HepG2 (cell line): ENCODE measurements around the gene CCDC195. TPM values are rescaled to one million over a fixed set of nuclear protein-coding genes. Genes with fewer than 3 reads are reported as not detected.

Source experiments
- ATAC-seq: fragments of 200-7000 bp; cut with Tn5 transposase; 3 replicates; pipeline ENCODE4 v1.9.1; 2020; ENCODE audit warnings: mild to moderate bottlenecking, moderate library complexity
- BruUV-seq: library from RNA; stranded (reverse); fragments of 400-500 nt; replicated peaks from 2 replicates; lab custom pipeline; 2021; lab: Mats Ljungman, UMichigan
- CTCF ChIA-PET: fragments of 300-600 bp; formaldehyde crosslinking; extraction: SDS; loops from one replicate; lab custom pipeline; 2021; ENCODE audit warnings: low total read pairs, inconsistent platforms, low intra/inter-chr PET ratio; lab: Yijun Ruan, JAX
- POLR2A ChIA-PET: fragments of 350-600 bp; sonication (Branson Sonifier 250); formaldehyde crosslinking; loops from one replicate; lab custom pipeline; 2020; ENCODE audit warnings: antibody characterized with exemption, inconsistent platforms; lab: Yijun Ruan, JAX
- DNase-seq: peaks from one replicate; pipeline ENCODE4 v3.0.0-alpha.2; 2015; ENCODE audit warnings: low spot score
- FAIRE-seq: peaks from 3 replicates; lab custom pipeline; 2011; peaks lifted over from hg19 to GRCh38; lab: Jason Lieb, UNC
- H2AFZ ChIP-seq: one replicate; pipeline ENCODE4 v1.6.1; 2011; ENCODE audit warnings: low read length, inconsistent platforms
- H3K27ac ChIP-seq: fragments of 300-600 bp; 3 replicates; pipeline ENCODE4 v1.8.0; 2011; ENCODE audit warnings: mixed run types, mild to moderate bottlenecking, mixed read lengths, low read length, inconsistent platforms; ENCODE audit not compliant: insufficient read depth; ENCODE audit errors: extremely low read length
- H3K27me3 ChIP-seq, 2 experiments: fragments of 200-600 bp in 1 of 2; 2 replicates in 1 of 2; 3 replicates in 1 of 2; pipeline versions ENCODE4 v1.6.0 to v1.8.0; 2011; ENCODE audit warnings: low read length in 2 of 2, mild to moderate bottlenecking in 2 of 2, moderate library complexity in 2 of 2, inconsistent platforms in 1 of 2; ENCODE audit not compliant: insufficient read depth in 2 of 2, control insufficient read depth in 1 of 2
- H3K36me3 ChIP-seq, 2 experiments: fragments of 200-600 bp in 1 of 2; replicated peaks in 1 of 2; 2 replicates in 1 of 2; 3 replicates in 1 of 2; pipeline versions ENCODE4 v1.5.1 to v1.8.0; 2011; ENCODE audit warnings: low read length in 2 of 2, inconsistent platforms in 1 of 2; ENCODE audit not compliant: insufficient read depth in 2 of 2, control insufficient read depth in 1 of 2
- H3K4me1 ChIP-seq: 2 replicates; pipeline ENCODE4 v1.5.1; 2012; ENCODE audit warnings: low read length, inconsistent platforms; ENCODE audit not compliant: insufficient read depth
- H3K4me2 ChIP-seq: 2 replicates; pipeline ENCODE4 v1.6.0; 2011; ENCODE audit warnings: low read depth, low read length, inconsistent platforms
- H3K4me3 ChIP-seq, 3 experiments: fragments of 200-600 bp in 1 of 3; sonication (generic), shearing (Covaris generic) in 1 of 3; replicated peaks in 1 of 3; 2 replicates each; pipeline ENCODE4 v1.5.1; 2011 to 2016; ENCODE audit warnings: low read length in 3 of 3, inconsistent platforms in 2 of 3, low read depth in 2 of 3, mild to moderate bottlenecking in 2 of 3, control low read depth in 1 of 3, mixed read lengths in 1 of 3; ENCODE audit not compliant: insufficient read depth in 1 of 3
- H3K79me2 ChIP-seq: one replicate; pipeline ENCODE4 v1.6.1; 2011; ENCODE audit warnings: low read length, inconsistent platforms; ENCODE audit not compliant: insufficient read depth
- H3K9ac ChIP-seq: 2 replicates; pipeline ENCODE4 v1.6.0; 2011; ENCODE audit warnings: mild to moderate bottlenecking, low read depth, low read length, inconsistent platforms; ENCODE audit not compliant: insufficient read depth
- H3K9me3 ChIP-seq: 2 replicates; pipeline ENCODE4 v1.5.1; 2012; ENCODE audit warnings: mild to moderate bottlenecking, low read length
- H4K20me1 ChIP-seq: 2 replicates; pipeline ENCODE4 v1.6.0; 2011; ENCODE audit warnings: inconsistent platforms, mild to moderate bottlenecking, low read length, moderate library complexity; ENCODE audit not compliant: insufficient read depth
- HOXA3 ChIP-seq: sonication (generic); formaldehyde crosslinking; IDR thresholded peaks from 2 replicates; pipeline ENCODE4 v1.5.0; 2020; ENCODE audit warnings: missing genetic modification reagents
- KAT2B ChIP-seq: fragments of 150-350 bp; IDR thresholded peaks from 2 replicates; pipeline ENCODE4 v1.6.1; 2014; ENCODE audit warnings: low read depth, low read length, borderline replicate concordance
- MTA1 ChIP-seq: sonication (generic); formaldehyde crosslinking; IDR thresholded peaks from 2 replicates; pipeline ENCODE4 v1.4.0; 2020; ENCODE audit warnings: missing genetic modification reagents, mild to moderate bottlenecking, borderline replicate concordance
- NR2F1 ChIP-seq, 2 experiments: fragments of 450-650 bp in 1 of 2; formaldehyde crosslinking in 1 of 2; IDR thresholded peaks; 2 replicates each; pipeline versions ENCODE4 v1.5.0 to v1.6.1; 2016 to 2020; ENCODE audit warnings: mild to moderate bottlenecking in 1 of 2, missing compliant biosample characterization in 1 of 2, missing genetic modification reagents in 1 of 2, moderate library complexity in 1 of 2
- NR2F2 ChIP-seq: IDR thresholded peaks from 2 replicates; pipeline ENCODE4 v1.6.1; 2012; ENCODE audit warnings: low read depth, inconsistent platforms, borderline replicate concordance
- NR2F6 ChIP-seq, 2 experiments: IDR thresholded peaks; 2 replicates each; pipeline ENCODE4 v1.6.1; 2016; ENCODE audit warnings: antibody characterized with exemption in 1 of 2, mild to moderate bottlenecking in 1 of 2
- PREB ChIP-seq: sonication (generic); formaldehyde crosslinking; IDR thresholded peaks from 2 replicates; pipeline ENCODE4 v1.4.0; 2020; ENCODE audit warnings: missing genetic modification reagents
- SMARCC2 ChIP-seq: fragments of 450-650 bp; IDR thresholded peaks from 2 replicates; pipeline ENCODE4 v1.6.1; 2017; ENCODE audit warnings: antibody characterized with exemption, mild to moderate bottlenecking
- ZBTB33 ChIP-seq: sonication (generic); formaldehyde crosslinking; IDR thresholded peaks from 2 replicates; pipeline ENCODE4 v1.4.0; 2020; ENCODE audit warnings: missing genetic modification reagents
- ZNF407 ChIP-seq: sonication (generic); formaldehyde crosslinking; IDR thresholded peaks from one replicate; pipeline ENCODE4 v1.5.1; 2020; ENCODE audit warnings: mild to moderate bottlenecking, missing genetic modification reagents; ENCODE audit errors: not compliant biosample characterization
- ZNF556 ChIP-seq: sonication (generic); formaldehyde crosslinking; IDR thresholded peaks from 2 replicates; pipeline ENCODE4 v1.4.0; 2020; ENCODE audit warnings: mild to moderate bottlenecking, missing genetic modification reagents, borderline replicate concordance
- WGBS: methylation state at CpG from one replicate; pipeline ENCODE4 v1.1.6; 2017; ENCODE audit warnings: low lambda C conversion rate; 5-methylcytosine and 5-hydroxymethylcytosine counted together
- in situ Hi-C: cut with HindIII; loops from 2 replicates; pipeline ENCODE4 v1.10.0; 2017; ENCODE audit warnings: low pct_unique_long_range_greater_than_20kb; ENCODE audit not compliant: extremely low pct_ligation_motif_present
- intact Hi-C: fragments of 100-400 bp; cut with micrococcal nuclease; formaldehyde crosslinking; loops from one replicate; pipeline ENCODE4 v1.10.0; 2022; ENCODE audit not compliant: unreplicated experiment
- polyA plus RNA-seq, 8 experiments: library from polyadenylated mRNA; depleted of rRNA in 3 of 8; stranded (reverse) in 7 of 8; unstranded in 1 of 8; fragments of >200 nt; fragmentation: Illumina TruSeq in 4 of 8; extraction: Trizol in 4 of 8; gene quantifications; 2 replicates each; pipeline versions ENCODE4 v1.2.1 to v1.2.3, GENCODE V29; 2011 to 2016; ENCODE audit warnings: low read depth in 4 of 8, missing spikeins in 1 of 8, mixed read lengths in 1 of 8; ENCODE audit not compliant: insufficient read depth in 1 of 8
- total RNA-seq, 5 experiments: library from RNA; depleted of rRNA; stranded (reverse); fragments of >200 nt; fragmentation: Illumina TruSeq; extraction: Trizol; gene quantifications; 2 replicates each; pipeline ENCODE4 v1.2.3, GENCODE V29; 2016; ENCODE audit warnings: low read depth in 1 of 5

CCDC195 gene
- total and polyA plus RNA-seq, 2 of the 13 experiments (the other 11 are each of a cell fraction or from before 2014, with no cell fraction given) = not detected

GRCh38 chr2:224723586-224724217 is 7.5 kb upstream of the CCDC195 start:
- 29% methylated on average over 2 of the region's 2 CpGs for WGBS
- peaks cover 9% of the 10 kb centered on the region for H3K9me3 ChIP-seq
- no peaks in the 10 kb centered on the region for H3K27me3 ChIP-seq
- H4K20me1 ChIP-seq = no peaks in the 10 kb centered on the region
- no peak for DNase-seq
- FAIRE-seq = no peak
- POLR2A ChIA-PET = no interaction called here
- H3K9ac ChIP-seq = no peak overlapping the region
- BruUV-seq = no TSS peak
- intact Hi-C loops (no loop called here), in situ Hi-C loops (no loop called here)
- no peak overlapping the region for H3K27ac ChIP-seq
- no peak for ATAC-seq
- H2AFZ ChIP-seq = no peak overlapping the region
- H3K4me2 ChIP-seq = no peak overlapping the region
- no peaks in the 10 kb centered on the region for H3K79me2 ChIP-seq
- H3K36me3 ChIP-seq = no peaks in the 10 kb centered on the region
- no peak overlapping the region for H3K4me3 ChIP-seq
- CTCF ChIA-PET = no interaction called here
- H3K4me1 ChIP-seq = no peaks in the 10 kb centered on the region
- TF ChIP-seq SMARCC2 (no peak), ZNF407 (CRISPR knock-in tag) (no peak), NR2F2 (no peak), NR2F1 (CRISPR knock-in tag; IDR thresholded peaks at IDR 0.05) (no peak), NR2F6 (IDR thresholded peaks at IDR 0.05) (no peak), NR2F6 (CRISPR knock-in tag; IDR thresholded peaks at IDR 0.05) (no peak), PREB (no peak), ZBTB33 (CRISPR knock-in tag) (no peak), HOXA3 (CRISPR knock-in tag) (no peak), MTA1 (CRISPR knock-in tag) (no peak), ZNF556 (CRISPR knock-in tag) (no peak), KAT2B (no peak)
